ENCODE measurements around the gene AGBL1.

AGBL1 gene

GRCh38 chr15:86644339-86644738, 564.7 kb downstream of the AGBL1 start:
- no peak for DNase-seq (ENCODE audit: low read depth, low spot score)

GRCh38 chr15:86645925-86646500, 566.3 kb downstream of the AGBL1 start:
- DNase-seq (ENCODE audit: low read depth, low spot score), result peak; percentile 86

DNA sequence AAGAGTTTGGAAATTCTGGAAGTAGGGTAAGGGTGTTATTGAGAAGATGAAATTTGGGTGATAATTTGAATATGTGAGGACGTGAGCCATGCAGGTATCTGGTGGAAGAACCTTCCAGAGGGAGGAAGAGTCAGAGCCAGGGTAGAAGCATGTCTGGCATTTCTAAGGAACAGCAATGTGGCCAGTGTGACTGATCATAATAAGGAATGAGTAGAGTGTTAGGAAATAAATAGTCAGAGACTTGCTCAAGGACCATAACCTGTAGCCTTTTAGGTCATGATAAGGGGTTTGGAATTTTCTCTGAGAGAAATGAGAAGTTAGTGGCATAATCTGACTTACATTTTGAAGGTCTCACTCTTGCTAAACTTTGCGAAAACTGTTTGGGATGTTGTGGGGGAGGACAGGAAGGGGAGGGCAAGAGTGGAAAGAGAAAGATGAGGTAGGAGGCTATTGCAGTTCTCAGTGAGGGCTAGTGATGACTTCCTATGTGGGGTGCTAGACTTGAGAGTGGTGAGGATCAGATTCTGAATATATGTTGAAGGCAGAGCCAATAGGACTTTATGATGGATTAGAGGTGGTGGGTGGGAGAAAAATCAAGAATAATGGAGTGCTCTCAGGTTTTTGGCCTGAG, 568.3 kb downstream of the AGBL1 start:
- no peak for DNase-seq (ENCODE audit: low read depth, low spot score)

GRCh38 chr15:86649277-86649676, 569.6 kb downstream of the AGBL1 start:
- no peak for DNase-seq (ENCODE audit: low read depth, low spot score)

DNA sequence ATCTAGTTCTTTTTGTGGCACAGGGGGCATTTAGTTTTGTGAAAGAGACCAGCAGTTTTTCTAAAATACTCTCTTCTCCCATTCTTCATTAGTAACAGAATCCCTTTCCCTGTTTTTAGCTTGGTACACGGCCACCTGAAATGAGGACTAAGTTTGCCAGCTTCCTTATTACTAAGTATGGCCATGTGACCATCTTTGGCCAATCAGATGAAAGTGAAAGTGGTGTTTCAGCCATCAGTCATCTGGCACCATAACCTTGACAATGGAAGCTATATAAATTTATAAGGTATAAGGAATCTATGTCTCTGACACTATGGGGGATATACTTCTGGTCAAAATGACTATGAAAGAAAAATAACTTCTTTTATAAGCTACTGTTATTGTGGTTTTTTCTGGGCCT, 570.4 kb downstream of the AGBL1 start:
- DNase-seq (ENCODE audit: low read depth, low spot score), result peak; percentile 16

DNA sequence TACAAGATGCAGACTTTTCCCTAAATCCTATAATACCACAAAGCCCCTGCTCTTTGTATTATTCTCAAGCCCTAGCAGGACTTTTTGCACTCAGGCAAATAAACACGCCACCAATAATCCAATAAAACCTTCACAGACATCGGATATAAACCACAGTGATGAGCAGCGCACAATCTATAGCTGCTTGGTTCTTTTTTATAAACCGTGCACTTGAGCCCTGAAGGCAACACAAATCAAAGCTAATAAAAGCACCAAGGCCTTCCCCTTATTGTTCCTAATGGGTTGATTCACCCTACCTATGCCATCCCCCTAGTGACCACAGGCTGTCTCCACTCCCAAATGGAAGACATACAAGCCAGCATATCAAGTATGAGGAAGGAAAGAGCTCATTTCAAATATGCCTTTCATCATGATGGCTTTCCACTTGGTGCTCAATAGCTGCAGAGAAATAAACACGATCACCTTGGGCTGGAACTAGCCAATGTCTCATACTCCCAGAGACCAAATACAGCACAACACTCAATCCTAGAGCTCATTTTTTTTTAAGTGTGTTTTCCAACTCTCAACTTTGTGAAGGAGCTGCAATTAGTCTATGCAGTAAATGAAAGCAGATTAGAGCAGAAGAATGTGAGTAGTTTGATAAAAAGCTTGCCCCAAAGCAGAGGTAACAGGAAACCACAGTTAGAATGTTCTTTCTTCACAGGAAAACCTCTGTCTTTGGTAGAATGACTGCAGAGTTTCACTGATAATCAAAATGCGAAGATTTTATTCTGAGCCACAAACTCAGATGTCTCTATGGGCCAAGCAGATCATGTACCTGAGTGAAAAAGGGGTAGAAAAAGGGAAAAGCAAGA, 573.9 kb downstream of the AGBL1 start:
- no peak for DNase-seq (ENCODE audit: low read depth, low spot score)

DNA sequence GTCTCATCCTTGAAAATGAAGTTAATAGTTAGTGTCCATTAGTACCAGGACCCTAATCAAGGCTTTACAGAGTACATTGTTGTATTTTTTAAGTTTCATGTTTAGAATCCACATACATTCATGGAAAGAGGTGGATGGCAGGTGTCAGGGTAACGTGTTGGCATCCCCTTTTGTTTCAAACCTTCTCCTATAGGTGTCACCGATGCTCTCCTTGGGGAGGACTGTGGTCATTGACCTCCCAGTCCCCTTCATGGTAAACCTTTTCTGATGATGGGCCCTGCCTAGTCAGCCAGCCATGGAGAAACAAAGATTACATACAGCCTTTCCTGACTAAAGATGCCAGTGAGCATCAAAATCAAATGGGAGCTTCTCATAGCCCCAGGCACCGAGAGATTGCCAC, 574.8 kb downstream of the AGBL1 start:
- no peak for DNase-seq (ENCODE audit: low read depth, low spot score)

- no peak for DNase-seq (ENCODE audit: low read depth, low spot score)
Measured at GRCh38 chr15:86657305-86657704, 577.6 kb downstream of the AGBL1 start.

DNA sequence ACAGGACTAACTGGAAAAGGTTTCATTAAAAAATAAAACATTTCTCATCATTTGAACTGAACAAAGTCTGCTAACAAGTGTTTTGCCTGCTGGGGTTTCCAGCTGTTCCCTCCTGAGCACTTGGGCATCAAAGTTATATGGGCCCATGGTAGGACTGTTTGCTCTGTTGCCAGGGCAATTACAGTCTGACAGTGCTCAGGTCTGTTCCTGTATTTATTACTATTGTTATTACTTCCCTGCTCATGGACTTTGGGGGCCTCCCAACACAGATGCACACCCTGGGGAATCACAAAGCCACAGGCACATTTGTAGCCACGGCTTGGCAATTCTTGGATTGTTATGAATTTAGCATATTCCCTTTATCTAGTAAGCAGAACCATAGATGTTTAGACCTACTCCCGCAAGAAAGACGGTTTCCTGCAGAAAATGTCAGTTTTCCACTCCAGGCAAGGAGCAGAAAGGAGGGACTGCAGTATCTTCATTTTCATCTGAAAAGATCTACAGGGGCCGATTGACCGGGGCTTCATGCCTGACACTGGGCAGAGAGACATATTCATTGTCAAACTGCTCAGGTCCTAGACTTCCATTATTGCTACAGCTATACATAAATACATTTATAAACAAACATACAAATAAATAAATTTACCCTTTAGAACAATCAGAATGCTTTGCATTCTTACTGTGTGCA, 580.2 kb downstream of the AGBL1 start:
- no peak for DNase-seq (ENCODE audit: low read depth, low spot score)

GRCh38 chr15:86661580-86661979, 581.9 kb downstream of the AGBL1 start:
- DNase-seq (ENCODE audit: low read depth, low spot score), result no peak

GRCh38 chr15:86663304-86663703, 583.6 kb downstream of the AGBL1 start:
- DNase-seq (ENCODE audit: low read depth, low spot score), result no peak

- DNase-seq (ENCODE audit: low read depth, low spot score), result no peak
Measured at GRCh38 chr15:86663979-86664378, 584.3 kb downstream of the AGBL1 start.

GRCh38 chr15:86664581-86664980, 584.9 kb downstream of the AGBL1 start:
- no peak for DNase-seq (ENCODE audit: low read depth, low spot score)

- no peak for DNase-seq (ENCODE audit: low read depth, low spot score)
Measured at GRCh38 chr15:86676002-86676401, 596.3 kb downstream of the AGBL1 start.

DNA sequence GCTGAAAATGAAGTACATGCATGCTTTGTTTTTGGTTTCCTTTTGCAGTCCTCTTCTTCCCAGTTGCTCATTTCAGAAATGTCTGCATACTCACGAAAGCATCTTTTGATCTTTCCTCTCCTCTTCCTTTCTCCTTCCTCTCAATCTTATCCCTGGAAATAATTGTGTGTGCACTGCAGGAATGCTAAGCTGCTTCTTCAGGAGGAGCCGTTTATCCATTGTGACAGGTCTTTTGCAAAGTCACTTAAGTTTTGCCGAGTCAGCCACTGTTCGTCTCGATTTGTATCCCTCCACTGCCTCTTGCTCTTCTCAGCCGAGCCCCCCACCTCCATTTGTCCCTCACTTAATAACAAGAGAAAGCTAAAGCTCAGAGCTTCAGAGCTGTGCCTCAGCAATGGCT, 597.6 kb downstream of the AGBL1 start:
- DNase-seq (ENCODE audit: low read depth, low spot score), result no peak

DNA sequence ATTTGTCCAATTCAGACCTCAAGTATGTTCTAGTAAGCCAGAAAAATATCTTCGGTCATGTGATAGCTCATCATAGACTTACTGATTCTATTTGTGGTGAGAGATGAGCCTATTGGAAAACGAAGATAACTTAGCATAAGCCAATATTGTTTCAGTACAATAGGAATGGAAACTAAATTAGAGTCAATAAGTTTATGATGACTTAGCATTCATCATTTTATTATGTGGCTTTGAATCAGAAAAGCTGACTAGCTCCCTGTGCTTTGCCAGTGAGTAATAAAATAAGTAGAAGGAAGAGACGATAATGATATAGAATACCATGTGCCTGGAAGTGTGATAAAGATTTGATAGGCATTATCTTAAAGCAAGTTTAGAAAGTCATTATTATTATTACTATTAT, 605.6 kb downstream of the AGBL1 start:
- no peak for DNase-seq (ENCODE audit: low read depth, low spot score)

DNA sequence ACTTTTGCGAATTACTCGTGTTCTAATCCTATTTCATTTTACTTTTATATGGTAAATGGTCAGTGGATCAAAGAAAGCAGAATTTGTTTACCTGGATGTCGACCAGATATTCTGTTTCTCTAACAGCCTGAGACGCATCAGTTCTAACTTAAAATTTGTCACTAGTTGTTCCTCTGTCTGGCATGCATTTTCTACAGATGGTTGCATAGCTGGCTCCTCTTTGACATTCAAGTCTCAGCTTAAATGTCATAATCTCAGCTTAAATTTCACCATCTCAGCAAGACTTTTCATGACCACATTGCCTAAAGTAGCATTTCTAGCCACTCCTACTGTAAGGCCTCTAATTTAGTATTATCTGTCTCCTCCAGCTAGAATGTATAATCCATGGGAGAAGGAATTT, 609.3 kb downstream of the AGBL1 start:
- no peak for DNase-seq (ENCODE audit: low read depth, low spot score)

- DNase-seq (ENCODE audit: low read depth, low spot score), result peak; percentile 68
Measured at GRCh38 chr15:86690566-86690965, 610.9 kb downstream of the AGBL1 start.

DNA sequence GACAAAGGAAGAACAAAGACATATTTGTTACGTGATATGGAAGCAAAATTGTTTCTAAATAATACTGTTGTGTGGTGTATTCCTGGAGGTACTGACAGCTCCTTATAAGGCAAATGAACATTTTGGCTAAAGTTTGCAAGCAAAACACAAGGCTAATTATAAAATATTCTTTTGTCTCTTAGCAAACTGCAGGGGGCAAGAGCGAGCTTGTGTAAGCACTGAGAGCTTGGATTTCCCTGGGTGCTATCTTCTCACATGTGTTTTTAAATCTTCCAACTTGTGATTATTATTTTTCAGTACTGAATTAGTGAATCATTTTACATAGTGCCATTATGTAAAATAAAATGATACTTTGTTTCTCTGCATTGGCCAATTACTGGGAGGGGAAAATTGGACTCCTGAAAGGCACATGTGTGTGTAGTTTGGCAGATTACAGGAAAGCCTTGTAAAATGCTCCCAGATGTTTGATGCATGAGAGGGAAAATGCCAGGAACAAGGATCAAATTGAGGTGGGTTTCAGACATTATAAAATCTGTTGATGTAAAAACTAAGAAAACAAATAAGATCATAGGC, 611.5 kb downstream of the AGBL1 start:
- no peak for DNase-seq (ENCODE audit: low read depth, low spot score)

DNA sequence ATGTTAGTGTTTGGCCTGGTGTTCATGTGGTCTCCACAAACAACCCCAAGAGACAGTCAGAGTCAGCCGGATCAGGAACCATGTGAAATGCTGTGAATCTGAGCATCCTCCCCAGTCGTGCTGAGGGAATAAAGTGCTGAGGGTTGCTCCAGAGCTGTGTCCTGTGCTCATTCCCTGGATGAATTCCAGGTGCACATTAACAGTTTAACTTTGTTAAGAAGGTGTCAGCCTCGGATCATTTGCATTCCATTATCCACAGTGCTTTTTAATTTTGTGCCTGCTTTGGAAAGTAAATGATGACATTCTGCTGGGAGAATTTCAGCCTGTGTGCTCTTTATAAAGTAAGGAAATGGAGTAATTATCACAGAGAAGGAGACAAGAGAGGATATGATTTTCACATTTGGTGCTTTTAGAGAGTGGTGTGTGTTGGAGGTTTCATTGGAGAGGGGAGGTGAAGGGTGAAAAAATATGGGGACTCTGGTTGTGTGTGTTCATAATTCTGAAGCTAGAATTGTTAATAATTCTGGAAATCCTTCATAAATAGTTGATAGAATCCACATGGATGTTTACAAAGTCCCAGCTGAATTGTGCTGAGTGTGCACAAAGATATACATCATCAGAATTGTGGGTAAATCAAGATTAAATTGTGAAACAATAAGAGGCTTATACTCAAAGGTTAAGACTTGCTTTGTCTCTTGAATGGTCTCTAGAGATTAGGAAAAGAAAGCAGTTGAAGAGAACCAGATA, 621.4 kb downstream of the AGBL1 start:
- DNase-seq (ENCODE audit: low read depth, low spot score), result no peak

GRCh38 chr15:86701611-86701963, 621.9 kb downstream of the AGBL1 start:
- no peak for DNase-seq (ENCODE audit: low read depth, low spot score)

Measured in astrocyte of the hippocampus (primary cell).